Right lobe of liver (tissue), 4 donors: ENCODE results near the gene TMCC2.

Source experiments
- CTCF ChIP-seq, 4 donors: fragments of 200-600 bp in 3 of 4; fragments of 450-650 bp in 1 of 4; IDR thresholded peaks; one replicate each; pipeline versions ENCODE4 v1.5.1 to v1.8.0; 2016 to 2022; ENCODE audit warnings: antibody characterized with exemption in 4 of 4, mild to moderate bottlenecking in 2 of 4
- POLR2A ChIP-seq: fragments of 450-650 bp; IDR thresholded peaks from one replicate; pipeline ENCODE4 v1.6.1; 2017; ENCODE audit warnings: antibody characterized with exemption, mild to moderate bottlenecking
- donor health status: DM: no; HTN: no; CAD: no.
- donor health status: DM: no; HTN: no; CAD: no.
- donor health status: DM: no; HTN: yes; CAD: no.

GRCh38 chr1:205183676-205184335, 43.9 kb upstream of the TMCC2 start:
- TF ChIP-seq CTCF (IDR thresholded peaks at IDR 0.05) (no peak), POLR2A (no peak)
